ENCODE measurements around the gene WDR11.

Gene WDR11

GRCh38 chr10:120850911-120851865 is at the start of gene WDR11:
TSS of gene WDR11 (plus strand) at chr10:120851362. CDS start at chr10:120851421, 59 bp downstream.
- Mint-ChIP-seq H3K27ac (peak within 1 kb of the TSS; percentile 92), H3K4me1 (ENCODE audit: low read depth) (peaks cover 47% of the 10 kb centered on the region), H3K27me3 (no peaks in the 10 kb centered on the region), H3K9me3 (no peaks in the 10 kb centered on the region), H3K4me3 (peak within 1 kb of the TSS; percentile 88), H3K36me3 (ENCODE audit: low read depth) (peaks cover 39% of the 10 kb centered on the region)
- intact Hi-C loops (cut with micrococcal nuclease) = loop anchor here (1.0 kb wide), 1 partner anchor 25 kb away; no protein-coding TSS in a partner anchor

GRCh38 chr10:120802935-120803334 is 48.2 kb upstream of the WDR11 start:
- H3K36me3 Mint-ChIP-seq (ENCODE audit: low read depth) = no peaks in the 10 kb centered on the region

GRCh38 chr10:120803972-120804371 is 47.2 kb upstream of the WDR11 start:
- Mint-ChIP-seq H3K27me3 (peaks cover 2% of the 10 kb centered on the region), H3K4me3 (no peak overlapping the region), H3K36me3 (ENCODE audit: low read depth) (no peaks in the 10 kb centered on the region), H3K4me1 (ENCODE audit: low read depth) (peaks cover 14% of the 10 kb centered on the region), H3K9me3 (no peaks in the 10 kb centered on the region), H3K27ac (no peak overlapping the region)
- intact Hi-C loops (cut with micrococcal nuclease) = no loop called here

More at GRCh38 chr10:120802935-120803334, 48.2 kb upstream of the WDR11 start:
- Mint-ChIP-seq H3K27ac (no peak overlapping the region), H3K4me1 (ENCODE audit: low read depth) (peaks cover 14% of the 10 kb centered on the region), H3K9me3 (peaks cover 5% of the 10 kb centered on the region), H3K27me3 (peaks cover 2% of the 10 kb centered on the region), H3K4me3 (no peak overlapping the region)
- intact Hi-C loops (cut with micrococcal nuclease) = no loop called here

- Mint-ChIP-seq H3K4me1 (ENCODE audit: low read depth) (peaks cover 11% of the 10 kb centered on the region), H3K9me3 (no peaks in the 10 kb centered on the region), H3K27ac (no peak overlapping the region), H3K36me3 (ENCODE audit: low read depth) (no peaks in the 10 kb centered on the region), H3K27me3 (peaks cover 5% of the 10 kb centered on the region), H3K4me3 (no peak overlapping the region)
- intact Hi-C loops (cut with micrococcal nuclease) = no loop called here
These were observed 45.9 kb upstream of the WDR11 start for GRCh38 chr10:120805014-120805812.

- Mint-ChIP-seq H3K27me3 (peaks cover 11% of the 10 kb centered on the region), H3K27ac (no peak overlapping the region), H3K36me3 (ENCODE audit: low read depth) (no peaks in the 10 kb centered on the region), H3K4me1 (ENCODE audit: low read depth) (peaks cover 16% of the 10 kb centered on the region), H3K9me3 (no peaks in the 10 kb centered on the region), H3K4me3 (no peak overlapping the region)
- intact Hi-C loops (cut with micrococcal nuclease) = no loop called here
These were observed 45.1 kb upstream of the WDR11 start for GRCh38 chr10:120806081-120806480.

GRCh38 chr10:120810298-120810697 is 40.9 kb upstream of the WDR11 start:
- Mint-ChIP-seq H3K4me3 (no peak overlapping the region), H3K27me3 (peaks cover 14% of the 10 kb centered on the region), H3K27ac (no peak overlapping the region), H3K4me1 (ENCODE audit: low read depth) (peaks cover 7% of the 10 kb centered on the region), H3K36me3 (ENCODE audit: low read depth) (no peaks in the 10 kb centered on the region), H3K9me3 (peaks cover 11% of the 10 kb centered on the region)
- intact Hi-C loops (cut with micrococcal nuclease) = no loop called here

- Mint-ChIP-seq H3K4me3 (no peak overlapping the region), H3K36me3 (ENCODE audit: low read depth) (no peaks in the 10 kb centered on the region), H3K27ac (no peak overlapping the region), H3K27me3 (peaks cover 21% of the 10 kb centered on the region), H3K9me3 (peaks cover 12% of the 10 kb centered on the region), H3K4me1 (ENCODE audit: low read depth) (peaks cover 7% of the 10 kb centered on the region)
- intact Hi-C loops (cut with micrococcal nuclease) = no loop called here
These were observed 38.1 kb upstream of the WDR11 start for GRCh38 chr10:120813085-120813484.

- Mint-ChIP-seq H3K27me3 (peaks cover 14% of the 10 kb centered on the region), H3K4me1 (ENCODE audit: low read depth) (no peaks in the 10 kb centered on the region), H3K4me3 (no peak overlapping the region), H3K27ac (no peak overlapping the region), H3K9me3 (peaks cover 12% of the 10 kb centered on the region), H3K36me3 (ENCODE audit: low read depth) (no peaks in the 10 kb centered on the region)
- intact Hi-C loops (cut with micrococcal nuclease) = no loop called here
These were observed 32.9 kb upstream of the WDR11 start for GRCh38 chr10:120818301-120818700.

GRCh38 chr10:120819366-120819765 is 31.8 kb upstream of the WDR11 start:
- no peak overlapping the region for H3K4me3 Mint-ChIP-seq

GRCh38 chr10:120823266-120823665 is 27.9 kb upstream of the WDR11 start:
- no peaks in the 10 kb centered on the region for H3K36me3 Mint-ChIP-seq (ENCODE audit: low read depth)
- no peak overlapping the region for H3K27ac Mint-ChIP-seq
- H3K4me3 Mint-ChIP-seq = no peak overlapping the region
- H3K9me3 Mint-ChIP-seq = no peaks in the 10 kb centered on the region
- intact Hi-C loops (cut with micrococcal nuclease) = no loop called here
- peaks cover 5% of the 10 kb centered on the region for H3K27me3 Mint-ChIP-seq
- H3K4me1 Mint-ChIP-seq (ENCODE audit: low read depth) = peaks cover 29% of the 10 kb centered on the region

More at GRCh38 chr10:120819366-120819765, 31.8 kb upstream of the WDR11 start:
- no peaks in the 10 kb centered on the region for H3K36me3 Mint-ChIP-seq (ENCODE audit: low read depth)
- H3K9me3 Mint-ChIP-seq = peaks cover 10% of the 10 kb centered on the region
- H3K27ac Mint-ChIP-seq = no peak overlapping the region
- no peaks in the 10 kb centered on the region for H3K4me1 Mint-ChIP-seq (ENCODE audit: low read depth)
- intact Hi-C loops (cut with micrococcal nuclease) = no loop called here
- H3K27me3 Mint-ChIP-seq = peaks cover 14% of the 10 kb centered on the region

- Mint-ChIP-seq H3K27ac (peak overlapping the region; percentile 11), H3K9me3 (no peaks in the 10 kb centered on the region), H3K4me3 (no peak overlapping the region), H3K36me3 (ENCODE audit: low read depth) (no peaks in the 10 kb centered on the region), H3K4me1 (ENCODE audit: low read depth) (peaks cover 29% of the 10 kb centered on the region), H3K27me3 (peaks cover 2% of the 10 kb centered on the region)
- intact Hi-C loops (cut with micrococcal nuclease) = no loop called here
These were observed 26.3 kb upstream of the WDR11 start for GRCh38 chr10:120824881-120825309.

GRCh38 chr10:120825878-120826769 is 25.0 kb upstream of the WDR11 start:
- intact Hi-C loops (cut with micrococcal nuclease) = loop anchor here (1.0 kb wide), 1 partner anchor 25 kb away; the partner anchor contains the start of gene WDR11
- H3K4me1 Mint-ChIP-seq (ENCODE audit: low read depth) = peaks cover 29% of the 10 kb centered on the region

GRCh38 chr10:120827251-120827875 is 23.8 kb upstream of the WDR11 start:
- Mint-ChIP-seq H3K9me3 (no peaks in the 10 kb centered on the region), H3K27me3 (peaks cover 6% of the 10 kb centered on the region), H3K36me3 (ENCODE audit: low read depth) (no peaks in the 10 kb centered on the region), H3K4me3 (no peak overlapping the region), H3K27ac (peak overlapping the region; percentile 47), H3K4me1 (ENCODE audit: low read depth) (peaks cover 29% of the 10 kb centered on the region)
- intact Hi-C loops (cut with micrococcal nuclease) = no loop called here

More at GRCh38 chr10:120825878-120826769, 25.0 kb upstream of the WDR11 start:
- peak overlapping the region; percentile 47 for H3K27ac Mint-ChIP-seq
- H3K27me3 Mint-ChIP-seq = peaks cover 3% of the 10 kb centered on the region
- no peak overlapping the region for H3K4me3 Mint-ChIP-seq
- no peaks in the 10 kb centered on the region for H3K36me3 Mint-ChIP-seq (ENCODE audit: low read depth)
- no peaks in the 10 kb centered on the region for H3K9me3 Mint-ChIP-seq
